ENCODE data around the gene EXOSC1. TPM values are rescaled to one million over a fixed set of nuclear protein-coding genes. Genes with fewer than 3 reads are reported as not detected.

The EXOSC1 gene
- polyA plus RNA-seq, 1 of the 3 experiments (the other 2 are of a cell fraction): 49.0 TPM

- WGBS (ENCODE audit: low lambda C conversion rate): 50% methylated on average over 13 of the region's 13 CpGs
- Histone ChIP-seq H3K36me3 (replicated peaks in 1 of 2; ENCODE audit: control insufficient read depth in 1 of 2, insufficient read depth in 2 of 2, low read length in 1 of 2) (peaks cover 4 to 27% of the 10 kb centered on the region in 2 experiments), H3K4me3 (ENCODE audit: low read depth in 2 of 2, low read length in 1 of 2) (peak overlapping the region in 1 of 2 experiments; percentile 73; a peak in 2 of 4 replicates), H3K4me1 (ENCODE audit: control insufficient read depth in 1 of 2, insufficient read depth in 2 of 2, low read depth in 1 of 2, low read length in 1 of 2) (peaks cover 0 to 3% of the 10 kb centered on the region in 2 experiments; a peak in 2 of 4 replicates), H4K20me1 (ENCODE audit: insufficient read depth) (no peaks in the 10 kb centered on the region), H3K79me2 (ENCODE audit: insufficient read depth) (peaks cover 36% of the 10 kb centered on the region), H3F3A (replicated peaks; ENCODE audit: insufficient read depth) (peaks cover 7% of the 10 kb centered on the region), H3K27ac (ENCODE audit: low read depth in 2 of 2, low read length in 1 of 2) (peak overlapping the region in 1 of 2 experiments; percentile 91; a peak in 2 of 4 replicates), H3K9me2 (no peaks in the 10 kb centered on the region), H3K27me3 (ENCODE audit: insufficient read depth) (no peaks in the 10 kb centered on the region), H3K4me2 (peak overlapping the region; percentile 91; the same call in 1 of the 2 replicates), H3K9me3 (no peaks in the 10 kb centered on the region), H3K9ac (peak overlapping the region; percentile 82), H2AFZ (ENCODE audit: low read depth) (peak overlapping the region; percentile 88)
- POLR2A ChIA-PET: interaction anchor here (0.6 to 1.9 kb wide), 4 partner anchors 13 to 1115 kb away, joined by 3 to 11 read pairs (median 5); partner anchors contain the start of gene FRAT1
- CTCF ChIA-PET: interaction anchor here (0.7 to 2.3 kb wide), 6 partner anchors 8 to 153 kb away, joined by 3 to 6 read pairs (median 4); no protein-coding TSS in a partner anchor
- DNase-seq: no peak
- TF ChIP-seq RCOR1 (IDR thresholded peaks at IDR 0.05; ENCODE audit: low read length) (no peak), RFX5 (IDR thresholded peaks at IDR 0.05; ENCODE audit: low read length) (no peak), USF2 (IDR thresholded peaks at IDR 0.05; ENCODE audit: borderline replicate concordance, low read depth, low read length) (no peak)
Measured at GRCh38 chr10:97401455-97401919, 44.3 kb downstream of the EXOSC1 start.

DNA sequence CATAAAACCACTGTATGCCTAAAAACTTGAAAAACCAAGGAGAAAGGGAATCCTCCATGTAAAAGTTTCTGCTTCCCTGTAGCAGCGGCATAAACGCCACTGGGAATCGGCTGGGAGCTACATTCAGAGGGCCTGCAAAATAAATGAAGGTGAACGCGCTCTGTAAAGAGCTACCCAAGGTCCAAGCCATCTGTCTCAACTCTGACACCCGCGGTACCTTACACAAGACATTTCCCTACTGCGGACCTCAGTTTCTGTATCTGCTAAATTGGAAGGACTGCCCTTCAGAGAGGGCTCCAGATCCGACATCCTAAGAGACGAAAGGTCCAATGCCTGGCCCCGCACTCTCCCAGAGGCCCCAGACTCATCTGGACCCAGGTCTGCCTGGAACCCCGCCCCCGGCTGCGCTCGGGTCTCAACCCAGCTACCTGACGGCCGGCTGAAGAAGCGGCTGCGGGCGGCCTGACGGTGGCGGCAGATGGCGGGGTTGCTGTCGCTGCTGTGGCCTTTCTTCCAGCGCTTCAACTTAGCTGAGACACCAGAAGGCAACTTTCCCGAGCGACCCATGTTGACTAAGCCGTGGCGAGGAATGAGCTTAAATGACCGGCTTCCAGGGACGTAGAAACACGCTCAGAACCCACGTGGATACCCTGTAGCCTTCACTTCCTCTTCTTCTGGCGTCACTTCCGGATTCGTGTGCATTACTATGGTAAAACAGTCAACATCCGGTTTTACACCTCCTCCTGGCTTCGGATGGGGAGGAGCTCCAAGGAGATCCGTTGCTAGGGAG lies 44.9 kb downstream of the EXOSC1 start, which contains the start of gene RRP12:
RRP12 (minus strand) TSS at position 676 of the 790 bp plus-strand sequence; CDS start at position 567, 109 bp downstream.
- H3K9me2 ChIP-seq: no peaks in the 10 kb centered on the region
- peaks cover 10 to 31% of the 10 kb centered on the region in 2 experiments for H3K36me3 ChIP-seq (replicated peaks in 1 of 2; ENCODE audit: control insufficient read depth in 1 of 2, insufficient read depth in 2 of 2, low read length in 1 of 2)
- H3K4me1 ChIP-seq (ENCODE audit: control insufficient read depth in 1 of 2, insufficient read depth in 2 of 2, low read depth in 1 of 2, low read length in 1 of 2): peaks cover 0 to 3% of the 10 kb centered on the region in 2 experiments; a peak in 2 of 4 replicates
- under 1% methylated on average over 26 of the region's 39 CpGs for WGBS (ENCODE audit: low lambda C conversion rate)
- peak; percentile 94 for DNase-seq
- H3K27me3 ChIP-seq (ENCODE audit: insufficient read depth): no peaks in the 10 kb centered on the region
- POLR2A ChIA-PET: interaction anchor here (0.6 to 1.9 kb wide), 6 partner anchors 13 to 1115 kb away, joined by 3 to 11 read pairs (median 4); partner anchors contain the start of gene FRAT1
- CTCF ChIA-PET: interaction anchor here (0.7 to 2.3 kb wide), 11 partner anchors 8 to 153 kb away, joined by 3 to 7 read pairs (median 3); no protein-coding TSS in a partner anchor
- no peaks in the 10 kb centered on the region for H4K20me1 ChIP-seq (ENCODE audit: insufficient read depth)
- H2AFZ ChIP-seq (ENCODE audit: low read depth): peak within 1 kb of the TSS; percentile 88
- H3K9ac ChIP-seq: peak within 1 kb of the TSS; percentile 82
- peak within 1 kb of the TSS; percentile 91 for H3K4me2 ChIP-seq
- H3K27ac ChIP-seq (ENCODE audit: low read depth in 2 of 2, low read length in 1 of 2): peak within 1 kb of the TSS; percentile 36 to 91
- peaks cover 38% of the 10 kb centered on the region for H3K79me2 ChIP-seq (ENCODE audit: insufficient read depth)
- peak within 1 kb of the TSS; percentile 73 to 84 for H3K4me3 ChIP-seq (ENCODE audit: low read depth in 2 of 2, low read length in 1 of 2)
- H3F3A ChIP-seq (replicated peaks; ENCODE audit: insufficient read depth): peaks cover 7% of the 10 kb centered on the region
- no peaks in the 10 kb centered on the region for H3K9me3 ChIP-seq
- TF ChIP-seq RFX5 (IDR thresholded peaks at IDR 0.05; ENCODE audit: low read length): peak; percentile 32; the same call in 1 of the 2 replicates
- TF ChIP-seq SMC3 (IDR thresholded peaks at IDR 0.05; ENCODE audit: low read depth, low read length): no peak
- no peak for TF ChIP-seq RXRA (IDR thresholded peaks at IDR 0.05; ENCODE audit: borderline replicate concordance, low read depth)
- no peak for TF ChIP-seq FOXM1 (IDR thresholded peaks at IDR 0.05; ENCODE audit: low read depth)
- 0 out of 2 replicates have a peak, but pooled peaks have one; percentile 45 for TF ChIP-seq TAF1 (IDR thresholded peaks at IDR 0.05; ENCODE audit: borderline replicate concordance, low read depth, low read length)
- TF ChIP-seq, protein P1, sequence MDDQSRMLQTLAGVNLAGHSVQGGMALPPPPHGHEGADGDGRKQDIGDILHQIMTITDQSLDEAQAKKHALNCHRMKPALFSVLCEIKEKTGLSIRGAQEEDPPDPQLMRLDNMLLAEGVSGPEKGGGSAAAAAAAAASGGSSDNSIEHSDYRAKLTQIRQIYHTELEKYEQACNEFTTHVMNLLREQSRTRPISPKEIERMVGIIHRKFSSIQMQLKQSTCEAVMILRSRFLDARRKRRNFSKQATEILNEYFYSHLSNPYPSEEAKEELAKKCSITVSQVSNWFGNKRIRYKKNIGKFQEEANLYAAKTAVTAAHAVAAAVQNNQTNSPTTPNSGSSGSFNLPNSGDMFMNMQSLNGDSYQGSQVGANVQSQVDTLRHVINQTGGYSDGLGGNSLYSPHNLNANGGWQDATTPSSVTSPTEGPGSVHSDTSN (IDR thresholded peaks at IDR 0.05): no peak
- peak; percentile 97; the same call in 1 of the 2 replicates for TF ChIP-seq SIN3A (IDR thresholded peaks at IDR 0.05; ENCODE audit: borderline replicate concordance, low read depth, low read length)
- TF ChIP-seq RAD21 (IDR thresholded peaks at IDR 0.05; ENCODE audit: low read length): no peak
- peak; percentile 100 for TF ChIP-seq MAX (IDR thresholded peaks at IDR 0.05; ENCODE audit: low read depth)
- TF ChIP-seq FOSL2 (IDR thresholded peaks at IDR 0.05; ENCODE audit: borderline replicate concordance, low read depth): no peak
- no peak for TF ChIP-seq IRF3 (IDR thresholded peaks at IDR 0.05; ENCODE audit: low read depth, low read length)
- TF ChIP-seq EP300 (IDR thresholded peaks at IDR 0.05; ENCODE audit: borderline replicate concordance in 1 of 2, low read depth in 1 of 2, low read length in 1 of 2): no peak
- TF ChIP-seq USF2 (IDR thresholded peaks at IDR 0.05; ENCODE audit: borderline replicate concordance, low read depth, low read length): no peak
